Subcutaneous abdominal adipose tissue (tissue), 5 donors: ENCODE data around the gene INPP5K.

Experiments used
- H3K27ac ChIP-seq: one replicate; pipeline ENCODE4 v1.7.0; 2013; ENCODE audit warnings: low read depth, mild to moderate bottlenecking, inconsistent platforms, low read length, moderate library complexity
- H3K27me3 ChIP-seq, 5 donors: one replicate each; pipeline ENCODE4 v1.7.0; 2013; ENCODE audit warnings: low read length in 5 of 5, inconsistent platforms in 1 of 5; ENCODE audit not compliant: control insufficient read depth in 5 of 5, insufficient read depth in 4 of 5
- H3K36me3 ChIP-seq, 5 donors: one replicate each; pipeline ENCODE4 v1.7.0; 2013; ENCODE audit warnings: low read length in 5 of 5; ENCODE audit not compliant: control insufficient read depth in 5 of 5, insufficient read depth in 5 of 5
- H3K4me1 ChIP-seq, 5 donors: one replicate each; pipeline ENCODE4 v1.7.0; 2013; ENCODE audit warnings: low read length in 5 of 5, mild to moderate bottlenecking in 3 of 5, moderate library complexity in 1 of 5; ENCODE audit not compliant: control insufficient read depth in 5 of 5, insufficient read depth in 5 of 5
- H3K4me3 ChIP-seq, 5 donors: one replicate each; pipeline ENCODE4 v1.7.0; 2013; ENCODE audit warnings: low read length in 5 of 5, low read depth in 1 of 5
- H3K9ac ChIP-seq, 5 donors: one replicate each; pipeline ENCODE4 v1.7.0; 2013; ENCODE audit warnings: low read length in 5 of 5, mild to moderate bottlenecking in 4 of 5, moderate library complexity in 3 of 5
- H3K9me3 ChIP-seq, 5 donors: one replicate each; pipeline ENCODE4 v1.7.0; 2013; ENCODE audit warnings: low read length in 5 of 5; ENCODE audit not compliant: control insufficient read depth in 5 of 5
- donor health status: healthy.
- donor health status: healthy.
- donor health status: healthy.
- donor health status: healthy.
- donor health status: healthy.

The INPP5K gene

DNA sequence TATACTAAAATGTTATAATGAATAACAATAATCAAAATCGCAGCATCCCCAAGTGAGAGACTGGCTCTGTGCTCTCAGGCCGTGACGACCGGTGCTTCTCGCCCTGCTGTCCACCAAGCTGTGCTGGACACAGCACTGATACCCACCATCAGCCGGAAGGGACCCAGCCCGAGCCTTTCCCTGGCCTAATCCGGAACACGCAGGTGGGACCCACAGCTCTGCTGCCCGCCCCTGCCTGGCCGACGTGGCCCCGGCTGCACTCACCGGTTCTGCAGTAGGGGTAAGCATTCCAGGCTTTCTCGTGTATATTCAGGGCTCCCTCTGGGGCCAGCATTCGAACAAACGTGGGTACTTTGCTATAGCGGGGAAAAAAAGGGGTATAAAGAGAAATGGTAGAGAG lies 31.6 kb upstream of the INPP5K start:
- H3K4me3 ChIP-seq = no peak overlapping the region
- peaks cover 7 to 79% (median 64%) of the 10 kb centered on the region in 5 donors for H3K36me3 ChIP-seq
- no peaks in the 10 kb centered on the region for H3K27me3 ChIP-seq
- no peak overlapping the region for H3K9ac ChIP-seq
- H3K27ac ChIP-seq = no peak overlapping the region
- H3K9me3 ChIP-seq = no peaks in the 10 kb centered on the region
- no peaks in the 10 kb centered on the region for H3K4me1 ChIP-seq

DNA sequence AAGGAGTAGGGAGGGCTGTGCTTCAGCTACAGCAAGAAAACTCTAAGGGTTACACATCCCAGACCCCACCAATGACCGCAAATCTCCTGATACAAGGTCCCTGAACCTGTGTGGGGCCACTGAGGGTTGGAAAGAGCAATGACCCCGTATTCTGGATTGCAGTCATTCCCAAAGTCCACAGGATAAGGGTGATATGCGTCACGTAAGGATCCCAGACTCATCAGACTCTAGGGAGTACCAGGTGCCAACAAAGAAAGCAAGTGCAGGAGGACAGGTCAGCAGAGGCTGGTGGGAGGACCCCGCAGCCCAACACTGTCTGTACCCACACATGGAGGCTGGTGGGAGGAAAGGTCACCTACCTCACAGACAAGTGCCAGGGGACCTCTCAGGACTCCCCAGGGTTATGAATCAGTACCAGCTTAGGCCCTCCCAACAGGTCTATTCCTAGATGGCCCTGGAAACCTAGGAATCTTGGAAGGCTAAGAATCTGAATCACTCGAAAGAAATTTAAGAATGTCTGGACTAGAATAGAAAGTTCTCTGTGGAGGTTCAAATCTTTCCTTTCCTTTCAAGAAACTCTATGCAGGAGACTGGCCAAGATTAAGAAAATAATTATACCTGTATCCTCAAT lies 30.0 kb upstream of the INPP5K start:
- no peaks in the 10 kb centered on the region for H3K27me3 ChIP-seq
- no peak overlapping the region for H3K9ac ChIP-seq
- H3K4me1 ChIP-seq = no peaks in the 10 kb centered on the region
- H3K9me3 ChIP-seq = no peaks in the 10 kb centered on the region
- peaks cover 0 to 79% (median 63%) of the 10 kb centered on the region in 5 donors for H3K36me3 ChIP-seq
- no peak overlapping the region for H3K27ac ChIP-seq
- H3K4me3 ChIP-seq = no peak overlapping the region

DNA sequence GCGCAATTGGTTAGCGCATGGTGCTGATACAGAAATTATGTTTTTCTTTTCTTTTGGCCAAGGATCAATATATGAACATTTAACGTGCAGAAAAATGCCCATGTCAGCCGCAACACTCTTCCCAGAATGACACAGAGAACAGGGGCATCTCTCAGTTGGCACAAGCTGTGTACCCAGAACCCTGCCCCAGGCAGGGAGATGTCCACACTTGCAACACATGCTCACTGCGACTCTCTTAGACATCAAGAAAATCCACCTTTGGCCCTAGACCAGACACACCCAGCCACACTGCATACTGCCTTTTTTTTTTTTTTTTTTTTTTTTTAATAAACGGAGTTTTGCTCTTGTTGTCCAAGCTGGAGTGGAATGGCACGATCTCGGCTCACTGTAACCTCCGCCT lies 29.2 kb upstream of the INPP5K start:
- Histone ChIP-seq H3K4me3 (no peak overlapping the region), H3K27ac (no peak overlapping the region), H3K27me3 (no peaks in the 10 kb centered on the region), H3K9ac (no peak overlapping the region), H3K9me3 (no peaks in the 10 kb centered on the region), H3K4me1 (no peaks in the 10 kb centered on the region), H3K36me3 (peaks cover 0 to 79% (median 63%) of the 10 kb centered on the region in 5 donors)

DNA sequence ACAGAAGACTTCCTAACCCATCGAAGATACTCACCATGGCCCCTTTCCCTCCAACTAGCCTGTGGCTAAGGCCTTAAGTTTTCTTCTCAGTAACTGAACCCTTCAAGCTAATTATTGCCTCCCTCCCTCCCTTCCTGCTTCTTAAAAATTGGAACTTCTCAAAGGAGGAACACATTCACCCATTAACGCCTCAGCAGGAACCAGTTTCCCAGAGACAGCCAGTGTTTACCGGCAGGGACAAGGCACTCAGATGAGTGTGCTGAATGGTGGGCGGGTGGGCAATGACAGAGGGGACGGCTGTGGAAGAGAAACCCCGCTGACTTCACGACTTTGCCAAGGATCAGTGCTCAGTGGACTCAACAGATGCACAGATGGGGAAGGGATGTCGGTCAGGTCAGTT lies 25.9 kb upstream of the INPP5K start:
- Histone ChIP-seq H3K4me3 (no peak overlapping the region), H3K36me3 (peaks cover 5 to 85% (median 73%) of the 10 kb centered on the region in 5 donors), H3K27ac (no peak overlapping the region), H3K9me3 (no peaks in the 10 kb centered on the region), H3K27me3 (no peaks in the 10 kb centered on the region), H3K9ac (no peak overlapping the region), H3K4me1 (no peaks in the 10 kb centered on the region)

- Histone ChIP-seq H3K27me3 (no peaks in the 10 kb centered on the region), H3K4me1 (no peaks in the 10 kb centered on the region), H3K9ac (no peak overlapping the region), H3K36me3 (peaks cover 5 to 79% (median 70%) of the 10 kb centered on the region in 5 donors), H3K9me3 (no peaks in the 10 kb centered on the region), H3K27ac (no peak overlapping the region), H3K4me3 (no peak overlapping the region)
These were observed 25.0 kb upstream of the INPP5K start for GRCh38 chr17:1541367-1541904.

DNA sequence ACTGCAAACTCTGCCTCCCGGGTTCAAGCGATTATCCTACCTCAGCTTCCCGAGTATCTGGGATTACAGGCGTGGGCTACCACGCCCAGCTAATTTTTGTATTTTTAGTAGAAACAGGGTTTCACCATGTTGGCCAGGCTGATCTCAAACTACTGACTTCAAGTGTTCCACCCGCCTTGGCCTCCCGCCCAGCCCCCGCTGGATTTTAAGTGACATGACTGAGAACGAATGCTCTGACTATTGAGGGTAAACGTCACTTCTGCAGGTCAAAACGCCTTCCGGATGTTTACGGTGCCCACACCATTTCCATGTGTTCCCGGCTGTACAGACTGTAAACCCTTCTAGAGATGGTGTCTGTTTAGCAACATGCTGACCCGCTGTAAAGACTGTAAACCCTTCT lies 23.4 kb upstream of the INPP5K start:
- Histone ChIP-seq H3K9ac (no peak overlapping the region), H3K4me1 (no peaks in the 10 kb centered on the region), H3K27me3 (no peaks in the 10 kb centered on the region), H3K27ac (no peak overlapping the region), H3K36me3 (peaks cover 11 to 80% (median 68%) of the 10 kb centered on the region in 5 donors), H3K4me3 (no peak overlapping the region), H3K9me3 (no peaks in the 10 kb centered on the region)

GRCh38 chr17:1535737-1536136 lies 19.3 kb upstream of the INPP5K start:
- Histone ChIP-seq H3K9ac (no peak overlapping the region), H3K36me3 (peaks cover 11 to 85% (median 73%) of the 10 kb centered on the region in 5 donors), H3K4me3 (no peak overlapping the region)

GRCh38 chr17:1533661-1534325 lies 17.4 kb upstream of the INPP5K start:
- no peaks in the 10 kb centered on the region for H3K9me3 ChIP-seq
- no peak overlapping the region for H3K9ac ChIP-seq
- peaks cover 0 to 8% (median 0%) of the 10 kb centered on the region in 5 donors for H3K4me1 ChIP-seq
- H3K4me3 ChIP-seq = no peak overlapping the region
- no peak overlapping the region for H3K27ac ChIP-seq
- no peaks in the 10 kb centered on the region for H3K27me3 ChIP-seq
- peaks cover 11 to 82% (median 64%) of the 10 kb centered on the region in 5 donors for H3K36me3 ChIP-seq

More at GRCh38 chr17:1535737-1536136, 19.3 kb upstream of the INPP5K start:
- Histone ChIP-seq H3K9me3 (no peaks in the 10 kb centered on the region), H3K27ac (no peak overlapping the region), H3K4me1 (peaks cover 0 to 8% (median 0%) of the 10 kb centered on the region in 5 donors), H3K27me3 (no peaks in the 10 kb centered on the region)

- H3K4me1 ChIP-seq = peaks cover 0 to 8% (median under 1%) of the 10 kb centered on the region in 5 donors
- no peaks in the 10 kb centered on the region for H3K27me3 ChIP-seq
- H3K9me3 ChIP-seq = no peaks in the 10 kb centered on the region
- peaks cover 11 to 81% (median 56%) of the 10 kb centered on the region in 5 donors for H3K36me3 ChIP-seq
- H3K9ac ChIP-seq = no peak overlapping the region
- no peak overlapping the region for H3K27ac ChIP-seq
- no peak overlapping the region for H3K4me3 ChIP-seq
These were observed 16.6 kb upstream of the INPP5K start for GRCh38 chr17:1532836-1533602.

DNA sequence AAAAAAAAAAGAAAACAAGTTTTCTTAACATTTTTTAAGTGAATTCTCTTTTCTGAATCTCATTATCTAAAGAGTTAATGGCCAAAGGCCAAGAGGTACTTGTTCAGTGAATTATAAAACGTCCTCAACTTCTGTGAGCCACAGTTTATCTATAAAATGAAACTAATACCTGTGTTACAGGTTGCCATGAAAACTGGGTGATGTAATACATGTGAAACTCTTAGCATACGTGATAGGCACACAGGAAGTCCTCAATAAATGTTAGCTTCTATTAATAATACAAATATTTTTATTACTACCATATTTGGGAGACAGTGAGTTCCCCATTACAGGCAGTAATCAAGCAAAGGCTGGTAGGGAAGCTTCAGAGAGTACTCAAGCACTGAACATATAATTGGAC lies 13.5 kb upstream of the INPP5K start:
- no peak overlapping the region for H3K4me3 ChIP-seq
- H3K9me3 ChIP-seq = no peaks in the 10 kb centered on the region
- H3K27ac ChIP-seq = no peak overlapping the region
- H3K4me1 ChIP-seq = peaks cover 0 to 19% (median 12%) of the 10 kb centered on the region in 5 donors
- H3K9ac ChIP-seq = no peak overlapping the region
- H3K27me3 ChIP-seq = no peaks in the 10 kb centered on the region
- H3K36me3 ChIP-seq = peaks cover 5 to 78% (median 45%) of the 10 kb centered on the region in 5 donors
